Adrenal gland (tissue), 12 donors: ENCODE results near the gene RAD23A. TPM values are rescaled to one million over a fixed set of nuclear protein-coding genes. Genes with fewer than 3 reads are reported as not detected.
A peak's percentile ranks its signal among the peaks of the same experiment; 100 is the strongest.

Experiments used
- DNase-seq, 7 donors: peaks; one replicate each; pipeline ENCODE4 v3.0.0-alpha.2; 2019 to 2020
- H3K27ac ChIP-seq, 5 donors: fragments of 200-600 bp; sonication (generic) in 4 of 5; 1 replicate in 3 of 5; 2 replicates in 2 of 5; pipeline versions ENCODE4 v1.5.1 to v1.8.0; 2016 to 2020; ENCODE audit warnings: mild to moderate bottlenecking in 1 of 5
- H3K27me3 ChIP-seq: fragments of 200-600 bp; 2 replicates; pipeline ENCODE4 v1.8.0; 2021
- H3K36me3 ChIP-seq, 2 donors: fragments of 200-600 bp; replicated peaks in 1 of 2; 1 replicate in 1 of 2; 2 replicates in 1 of 2; pipeline versions ENCODE4 v1.5.1 to v1.8.0; 2018 to 2022
- H3K4me1 ChIP-seq, 2 donors: fragments of 200-600 bp; replicated peaks in 1 of 2; 1 replicate in 1 of 2; 2 replicates in 1 of 2; pipeline versions ENCODE4 v1.5.1 to v1.8.0; 2018 to 2021
- H3K4me3 ChIP-seq, 4 donors: fragments of 200-600 bp; sonication (generic) in 3 of 4; one replicate each; pipeline ENCODE4 v1.5.1; 2016 to 2018
- H3K9me3 ChIP-seq, 3 donors: fragments of 200-600 bp; sonication (generic) in 1 of 3; replicated peaks in 1 of 3; 1 replicate in 2 of 3; 2 replicates in 1 of 3; pipeline versions ENCODE4 v1.5.1 to v1.8.0; 2016 to 2021
- POLR2A ChIP-seq, 2 donors: fragments of 450-650 bp; IDR thresholded peaks; one replicate each; pipeline ENCODE4 v1.6.1; 2017; ENCODE audit warnings: antibody characterized with exemption in 2 of 2, mild to moderate bottlenecking in 2 of 2, moderate library complexity in 1 of 2
- WGBS, 4 donors: extraction: QIAGEN DNeasy Blood & Tissue Kit in 2 of 4; methylation state at CpG; one replicate each; pipeline versions ENCODE4 v1.1.5 to v1.1.7; 2013 to 2017; 5-methylcytosine and 5-hydroxymethylcytosine counted together
- intact Hi-C, 2 donors: fragments of 100-400 bp; cut with DNase I; formaldehyde crosslinking; loops; one replicate each; pipeline versions ENCODE4 v1.14.1 to v1.15.0; 2022 to 2023
- polyA plus RNA-seq, 3 donors: library from polyadenylated mRNA; stranded (reverse); fragments of 200-250 nt in 2 of 3; fragments of 350-450 nt in 1 of 3; fragmentation: Illumina TruSeq in 1 of 3; extraction: RNeasy Lipid Tissue Mini Kit (QIAGEN cat#74804) in 1 of 3; gene quantifications; one replicate each; pipeline ENCODE4 v1.2.3, GENCODE V29; 2013 to 2014
- total RNA-seq, 9 donors: library from RNA; depleted of rRNA in 4 of 9; stranded (reverse); fragments of >200 nt in 4 of 9; fragments of 120-200 nt in 1 of 9; fragmentation: NEBNext Ultra II Directional in 1 of 9; extraction: Animal tissue kit (Norgen Biotek cat#: 25700) in 1 of 9; gene quantifications; one replicate each; pipeline versions ENCODE4 v1.1.0 to v1.2.4, GENCODE V29; 2013 to 2023
- TF ChIP-seq, protein P1 (sequence below), 6 experiments: fragments of 450-650 bp in 4 of 6; fragments of 200-600 bp in 2 of 6; sonication (generic) in 1 of 6; IDR thresholded peaks; 1 replicate in 5 of 6; 2 replicates in 1 of 6; pipeline versions ENCODE4 v1.5.1 to v1.8.0; 2016 to 2021; ENCODE audit warnings: antibody characterized with exemption in 6 of 6, mild to moderate bottlenecking in 2 of 6, moderate library complexity in 1 of 6
- donor health status: healthy with polysubstance abuse.
- donor health status: Bipolar disorder and iron deficiency.
- donor health status: DM: yes; HTN: yes; CAD: no.
- donor health status: DM: no; HTN: no; CAD: no.
- donor health status: DM: no; HTN: no; CAD: no.
- donor health status: DM: yes; HTN: yes; CAD: no.

The RAD23A gene
- total and polyA plus RNA-seq, 12 donors, result 66.5 to 240 (median 112) TPM

DNA sequence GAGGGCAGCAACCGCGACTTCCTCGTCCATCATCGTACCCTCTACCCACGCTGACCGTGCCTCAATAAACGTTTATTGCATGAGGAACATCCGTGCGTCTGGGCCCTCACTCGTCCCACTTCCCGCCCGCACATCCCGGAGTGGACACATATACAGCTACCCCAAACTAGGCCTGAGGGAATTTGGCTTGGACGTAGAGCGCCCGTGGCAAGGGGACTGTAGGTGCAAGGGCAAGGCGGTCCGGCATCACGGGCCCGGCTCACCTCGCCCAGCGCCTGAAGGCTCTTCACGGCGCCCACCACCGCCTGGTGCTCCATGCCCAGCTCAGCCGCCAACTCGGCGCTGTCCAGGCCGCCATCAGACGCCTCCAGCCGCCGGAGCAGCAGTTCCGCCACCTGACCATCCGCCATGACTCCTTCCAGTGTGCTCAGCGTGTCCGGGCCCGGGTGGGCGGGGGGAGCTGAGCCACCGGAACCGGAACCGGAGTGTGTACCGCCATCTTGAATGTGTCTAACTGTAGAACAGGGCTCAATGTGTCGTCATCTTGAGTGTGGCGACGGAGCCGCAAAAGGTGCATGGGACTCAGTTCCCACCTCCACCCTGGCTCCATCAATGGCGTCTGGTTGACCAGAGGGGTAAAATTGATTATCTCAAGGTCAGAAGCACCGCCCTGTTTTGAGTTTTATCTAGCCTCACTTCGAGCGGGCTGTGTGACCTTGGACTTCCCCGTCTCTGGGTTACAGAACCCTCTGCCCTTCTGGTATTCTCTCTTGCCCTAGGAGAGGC is 12.2 kb upstream of the RAD23A start, which contains the start of gene FARSA:
Gene FARSA (minus strand): TSS at position 425 of the 786 bp plus-strand sequence. CDS start 15 bp downstream, at position 410.
- DNase-seq, result peak; percentile 93 to 98 (median 95)
- WGBS, 4 donors, result 1 to 6% (median 3%) methylated on average over 14 to 51 of the region's 51 CpGs
- H3K36me3 ChIP-seq, result peaks cover 0 to 20% of the 10 kb centered on the region in 2 donors
- intact Hi-C loops, result no loop called here
- peak within 1 kb of the TSS in 4 of 5 donors; percentile 62 to 94 (median 71) for H3K27ac ChIP-seq
- H3K9me3 ChIP-seq, result no peaks in the 10 kb centered on the region
- H3K27me3 ChIP-seq, result no peaks in the 10 kb centered on the region
- peak within 1 kb of the TSS; percentile 87 to 99 (median 97) for H3K4me3 ChIP-seq
- TF ChIP-seq POLR2A (IDR thresholded peaks at IDR 0.05), result peak in 1 of 2 donors; percentile 73
- TF ChIP-seq, protein P1, sequence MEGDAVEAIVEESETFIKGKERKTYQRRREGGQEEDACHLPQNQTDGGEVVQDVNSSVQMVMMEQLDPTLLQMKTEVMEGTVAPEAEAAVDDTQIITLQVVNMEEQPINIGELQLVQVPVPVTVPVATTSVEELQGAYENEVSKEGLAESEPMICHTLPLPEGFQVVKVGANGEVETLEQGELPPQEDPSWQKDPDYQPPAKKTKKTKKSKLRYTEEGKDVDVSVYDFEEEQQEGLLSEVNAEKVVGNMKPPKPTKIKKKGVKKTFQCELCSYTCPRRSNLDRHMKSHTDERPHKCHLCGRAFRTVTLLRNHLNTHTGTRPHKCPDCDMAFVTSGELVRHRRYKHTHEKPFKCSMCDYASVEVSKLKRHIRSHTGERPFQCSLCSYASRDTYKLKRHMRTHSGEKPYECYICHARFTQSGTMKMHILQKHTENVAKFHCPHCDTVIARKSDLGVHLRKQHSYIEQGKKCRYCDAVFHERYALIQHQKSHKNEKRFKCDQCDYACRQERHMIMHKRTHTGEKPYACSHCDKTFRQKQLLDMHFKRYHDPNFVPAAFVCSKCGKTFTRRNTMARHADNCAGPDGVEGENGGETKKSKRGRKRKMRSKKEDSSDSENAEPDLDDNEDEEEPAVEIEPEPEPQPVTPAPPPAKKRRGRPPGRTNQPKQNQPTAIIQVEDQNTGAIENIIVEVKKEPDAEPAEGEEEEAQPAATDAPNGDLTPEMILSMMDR (IDR thresholded peaks at IDR 0.05), result no peak
- peaks cover 14 to 18% of the 10 kb centered on the region in 2 donors for H3K4me1 ChIP-seq

DNA sequence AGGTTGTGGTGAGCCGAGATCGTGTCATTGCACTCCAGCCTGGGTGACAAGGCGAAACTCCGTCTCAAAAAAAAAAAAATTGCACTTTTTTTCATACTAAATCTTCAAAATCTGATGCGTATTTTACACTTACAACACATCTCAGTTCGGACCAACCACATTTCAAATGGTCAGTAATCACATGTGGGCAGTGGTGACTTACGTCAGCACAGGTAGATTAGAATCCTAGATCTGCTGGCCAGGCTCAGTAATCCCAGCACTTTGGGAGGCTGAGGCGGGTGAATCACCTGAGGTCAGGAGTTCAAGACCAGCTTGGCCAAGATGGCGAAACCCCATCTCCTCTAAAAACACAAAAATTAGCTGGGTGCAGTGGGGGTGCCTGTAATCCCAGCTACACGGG is 10.6 kb upstream of the RAD23A start:
- 80 to 89% (median 85%) methylated on average over 10 of the region's 10 CpGs for WGBS, 4 donors
- no peak overlapping the region for H3K27ac ChIP-seq
- no peaks in the 10 kb centered on the region for H3K27me3 ChIP-seq
- H3K4me1 ChIP-seq, result peaks cover 14 to 24% of the 10 kb centered on the region in 2 donors
- H3K36me3 ChIP-seq, result peaks cover 0 to 11% of the 10 kb centered on the region in 2 donors
- DNase-seq, result no peak
- no peaks in the 10 kb centered on the region for H3K9me3 ChIP-seq
- TF ChIP-seq, protein P1 (IDR thresholded peaks at IDR 0.05), result no peak
- TF ChIP-seq POLR2A (IDR thresholded peaks at IDR 0.05), result no peak
- intact Hi-C loops, result no loop called here
- no peak overlapping the region for H3K4me3 ChIP-seq

- no peaks in the 10 kb centered on the region for H3K9me3 ChIP-seq
- DNase-seq, result no peak
- H3K27me3 ChIP-seq, result no peaks in the 10 kb centered on the region
- H3K36me3 ChIP-seq, result peaks cover 0 to 22% of the 10 kb centered on the region in 2 donors
- H3K4me1 ChIP-seq, result peaks cover 14 to 39% of the 10 kb centered on the region in 2 donors
- H3K27ac ChIP-seq, result no peak overlapping the region
- intact Hi-C loops, result no loop called here
- 74 to 77% (median 75%) methylated on average over 7 of the region's 7 CpGs for WGBS, 4 donors
- H3K4me3 ChIP-seq, result no peak overlapping the region
- TF ChIP-seq, protein P1 (IDR thresholded peaks at IDR 0.05), result no peak
- TF ChIP-seq POLR2A (IDR thresholded peaks at IDR 0.05), result no peak
Measured at GRCh38 chr19:12936582-12936981, 9.1 kb upstream of the RAD23A start.

DNA sequence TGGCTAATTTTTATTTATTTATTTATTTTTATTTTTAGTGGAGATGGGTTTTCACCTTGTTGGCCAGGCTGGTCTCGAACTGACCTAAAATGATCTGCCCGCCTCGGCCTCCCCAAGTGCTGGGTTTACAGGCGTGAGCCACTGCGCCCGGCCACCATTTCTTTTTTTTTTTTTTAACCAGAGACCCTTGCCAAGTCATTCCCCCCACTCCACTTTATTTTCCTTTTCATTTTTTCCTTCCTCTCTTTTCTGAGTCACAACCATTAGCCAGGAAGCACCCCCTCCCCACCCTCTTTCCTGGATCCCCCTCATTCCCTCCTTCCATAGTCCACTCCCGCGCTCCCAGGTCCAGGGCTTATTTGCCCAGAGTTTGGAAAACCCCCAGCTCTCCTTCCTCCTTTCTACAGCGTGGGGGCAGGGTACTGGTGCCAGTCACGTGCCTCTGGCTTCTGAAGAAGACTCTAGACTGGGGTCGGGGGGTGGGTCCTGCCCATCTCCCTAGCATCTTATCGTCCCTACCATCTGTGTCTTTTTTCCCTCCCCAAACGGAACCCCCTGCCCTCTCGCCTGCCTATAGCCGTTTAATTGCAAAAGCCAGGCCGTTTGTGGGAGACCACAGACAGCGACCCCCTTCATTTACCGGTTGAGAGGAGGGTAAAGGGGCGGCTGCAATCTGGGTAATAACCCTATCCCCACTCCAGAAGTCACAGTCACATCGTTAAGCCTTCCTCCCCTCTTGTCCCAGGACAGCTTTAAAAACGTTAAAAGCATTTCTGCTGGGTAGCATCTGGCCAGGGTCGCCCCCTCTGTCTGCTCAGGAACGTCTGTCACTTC is 8.4 kb upstream of the RAD23A start:
- H3K4me3 ChIP-seq, result peak overlapping the region in 3 of 4 donors; percentile 14 to 97 (median 21)
- peak overlapping the region in 2 of 5 donors; percentile 64 to 66 for H3K27ac ChIP-seq
- WGBS, 4 donors, result 23 to 30% (median 26%) methylated on average over 17 to 23 of the region's 23 CpGs
- H3K4me1 ChIP-seq, result peaks cover 14 to 39% of the 10 kb centered on the region in 2 donors
- DNase-seq, result peak in 3 of 7 donors; percentile 44 to 57 (median 47)
- H3K9me3 ChIP-seq, result no peaks in the 10 kb centered on the region
- intact Hi-C loops, result no loop called here
- H3K36me3 ChIP-seq, result peaks cover 0 to 30% of the 10 kb centered on the region in 2 donors
- no peaks in the 10 kb centered on the region for H3K27me3 ChIP-seq
- TF ChIP-seq, protein P1 (IDR thresholded peaks at IDR 0.05), result no peak
- TF ChIP-seq POLR2A (IDR thresholded peaks at IDR 0.05), result no peak
